Neuronal stem cell (in vitro differentiated cells): Measurements from ENCODE around the gene CETP.

ENCODE experiments used
- DNase-seq: peaks from one replicate; pipeline ENCODE4 v3.0.0-alpha.2; 2013; ENCODE audit warnings: low spot score
- H2AFZ ChIP-seq: one replicate; pipeline ENCODE4 v1.6.1; 2013; ENCODE audit warnings: mild to moderate bottlenecking, low read length, inconsistent platforms
- H2AK5ac ChIP-seq: 2 replicates; pipeline ENCODE4 v1.6.1; 2013; ENCODE audit warnings: low read depth, mild to moderate bottlenecking, inconsistent platforms, low read length, moderate library complexity, mixed read lengths
- H2BK120ac ChIP-seq: 2 replicates; pipeline ENCODE4 v1.6.1; 2013; ENCODE audit warnings: low read depth, mild to moderate bottlenecking, inconsistent platforms, low read length, moderate library complexity, mixed read lengths
- H2BK12ac ChIP-seq: one replicate; pipeline ENCODE4 v1.6.1; 2013; ENCODE audit warnings: low read length, inconsistent platforms
- H2BK15ac ChIP-seq: 2 replicates; pipeline ENCODE4 v1.6.1; 2013; ENCODE audit warnings: mild to moderate bottlenecking, low read length, inconsistent platforms, mixed read lengths
- H2BK5ac ChIP-seq: one replicate; pipeline ENCODE4 v1.6.1; 2013; ENCODE audit warnings: inconsistent platforms, mild to moderate bottlenecking, low read length, moderate library complexity
- H3K14ac ChIP-seq: one replicate; pipeline ENCODE4 v1.6.1; 2013; ENCODE audit warnings: low read length, inconsistent platforms
- H3K18ac ChIP-seq: 2 replicates; pipeline ENCODE4 v1.6.1; 2013; ENCODE audit warnings: low read length, inconsistent platforms
- H3K23ac ChIP-seq: 2 replicates; pipeline ENCODE4 v1.6.1; 2013; ENCODE audit warnings: low read depth, mild to moderate bottlenecking, mixed read lengths, low read length, inconsistent platforms; ENCODE audit not compliant: poor library complexity
- H3K27ac ChIP-seq: replicated peaks from 3 replicates; pipeline ENCODE4 v1.5.1; 2013; ENCODE audit warnings: low read length, inconsistent platforms
- H3K27me3 ChIP-seq, 3 experiments: 2 replicates each; pipeline ENCODE4 v1.6.1; 2013; ENCODE audit warnings: low read length in 3 of 3, mild to moderate bottlenecking in 2 of 3, inconsistent platforms in 1 of 3, low read depth in 1 of 3, mixed read lengths in 1 of 3, moderate library complexity in 1 of 3; ENCODE audit not compliant: control insufficient read depth in 3 of 3, insufficient read depth in 3 of 3
- H3K36me3 ChIP-seq, 2 donors: replicated peaks in 1 of 2; 2 replicates each; pipeline ENCODE4 v1.6.1; 2013; ENCODE audit warnings: low read length in 2 of 2; ENCODE audit not compliant: control insufficient read depth in 2 of 2, insufficient read depth in 2 of 2
- H3K4ac ChIP-seq: 2 replicates; pipeline ENCODE4 v1.6.1; 2013; ENCODE audit warnings: inconsistent platforms, mild to moderate bottlenecking, low read length, moderate library complexity
- H3K4me1 ChIP-seq, 2 donors: 1 replicate in 1 of 2; 2 replicates in 1 of 2; pipeline ENCODE4 v1.6.1; 2013; ENCODE audit warnings: low read length in 2 of 2, low read depth in 1 of 2; ENCODE audit not compliant: control insufficient read depth in 2 of 2, insufficient read depth in 1 of 2
- H3K4me2 ChIP-seq: one replicate; pipeline ENCODE4 v1.6.1; 2013; ENCODE audit warnings: mild to moderate bottlenecking, low read length, inconsistent platforms; ENCODE audit not compliant: insufficient read depth, poor library complexity, severe bottlenecking
- H3K4me3 ChIP-seq, 2 donors: 2 replicates each; pipeline ENCODE4 v1.5.1; 2013; ENCODE audit warnings: low read length in 2 of 2, mild to moderate bottlenecking in 2 of 2, inconsistent platforms in 1 of 2, moderate library complexity in 1 of 2
- H3K79me1 ChIP-seq: one replicate; pipeline ENCODE4 v1.6.1; 2013; ENCODE audit warnings: low read depth, mild to moderate bottlenecking, inconsistent platforms, low read length, moderate library complexity
- H3K9ac ChIP-seq: one replicate; pipeline ENCODE4 v1.6.1; 2013; ENCODE audit warnings: mild to moderate bottlenecking, low read depth, low read length, inconsistent platforms; ENCODE audit not compliant: poor library complexity
- H3K9me3 ChIP-seq, 2 donors: replicated peaks in 1 of 2; 2 replicates each; pipeline versions ENCODE3 to v1.6.1; 2013; ENCODE audit warnings: low read length in 2 of 2, mild to moderate bottlenecking in 2 of 2, inconsistent platforms in 1 of 2, low read depth in 1 of 2, mixed read lengths in 1 of 2, moderate library complexity in 1 of 2; ENCODE audit not compliant: control insufficient read depth in 2 of 2, insufficient read depth in 1 of 2
- H4K8ac ChIP-seq: one replicate; pipeline ENCODE4 v1.6.1; 2013; ENCODE audit warnings: low read depth, mild to moderate bottlenecking, inconsistent platforms, low read length, moderate library complexity
- H4K91ac ChIP-seq: one replicate; pipeline ENCODE4 v1.6.1; 2013; ENCODE audit warnings: low read length, low read depth, mild to moderate bottlenecking, inconsistent platforms; ENCODE audit not compliant: poor library complexity
- WGBS, 2 donors: extraction: QIAGEN DNeasy Blood & Tissue Kit; methylation state at CpG; one replicate each; pipeline ENCODE4 v1.1.7; 2013; ENCODE audit warnings: missing lambda C conversion rate in 2 of 2, mixed read lengths in 1 of 2; ENCODE audit not compliant: insufficient read length in 2 of 2, insufficient replicate concordance in 1 of 2; ENCODE audit errors: extremely low coverage in 2 of 2; 5-methylcytosine and 5-hydroxymethylcytosine counted together

Gene CETP

DNA sequence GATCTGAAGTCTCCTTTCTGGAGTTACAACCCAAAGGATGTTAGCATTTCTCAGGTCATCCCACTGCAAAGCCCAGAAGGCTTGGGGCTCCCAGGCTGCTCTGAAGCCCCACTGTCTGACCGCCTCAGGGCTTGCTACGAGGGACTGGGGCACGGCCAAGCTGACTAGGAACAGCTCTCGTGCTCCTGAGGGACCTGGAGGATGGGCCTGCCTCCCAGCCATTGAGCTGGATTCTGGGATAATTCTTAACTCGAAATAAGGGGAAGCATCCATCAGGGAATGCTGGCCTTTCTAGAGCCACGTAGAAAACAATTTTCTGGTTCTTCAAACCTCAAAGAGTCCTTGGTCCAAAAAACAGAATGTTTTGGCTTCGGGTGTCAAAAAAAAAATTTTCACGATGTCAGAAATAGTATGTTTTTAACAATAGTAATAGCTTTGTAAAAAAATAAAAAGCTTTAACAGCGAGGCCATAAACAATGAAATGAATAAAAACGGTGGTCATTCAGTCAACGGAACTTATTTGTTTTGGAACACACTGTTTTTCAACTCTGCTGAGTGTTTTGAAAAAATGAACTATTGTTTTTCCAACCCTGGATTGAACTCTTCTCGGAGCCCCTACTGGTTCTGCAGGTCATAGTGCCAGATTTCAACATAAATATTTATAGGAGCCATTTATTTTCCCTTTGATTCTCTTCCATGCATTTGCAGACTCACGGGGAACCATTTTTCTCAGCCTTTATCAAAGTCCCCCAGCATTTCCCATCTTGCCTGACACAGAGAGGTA lies 46.2 kb upstream of the CETP start:
- whole genome bisulfite sequencing, 2 donors: no CpG with 5 or more reads among the region's 13 CpGs
- Histone ChIP-seq H3K14ac (no peak overlapping the region), H2BK15ac (no peak overlapping the region), H2BK12ac (no peak overlapping the region), H3K36me3 (no peaks in the 10 kb centered on the region), H3K4me1 (peaks cover 12 to 19% of the 10 kb centered on the region in 2 donors), H3K4me2 (no peak overlapping the region), H3K9me3 (no peaks in the 10 kb centered on the region), H3K4ac (no peak overlapping the region), H3K27me3 (peaks cover 0 to 28% (median 0%) of the 10 kb centered on the region in 3 experiments), H4K91ac (no peak overlapping the region), H3K9ac (no peak overlapping the region), H3K79me1 (no peaks in the 10 kb centered on the region), H4K8ac (no peak overlapping the region), H3K27ac (no peak overlapping the region), H2BK5ac (no peak overlapping the region), H2BK120ac (no peak overlapping the region), H2AK5ac (no peak overlapping the region), H3K23ac (no peak overlapping the region), H3K18ac (no peak overlapping the region), H2AFZ (no peak overlapping the region), H3K4me3 (no peak overlapping the region)
- no peak for DNase-seq

DNA sequence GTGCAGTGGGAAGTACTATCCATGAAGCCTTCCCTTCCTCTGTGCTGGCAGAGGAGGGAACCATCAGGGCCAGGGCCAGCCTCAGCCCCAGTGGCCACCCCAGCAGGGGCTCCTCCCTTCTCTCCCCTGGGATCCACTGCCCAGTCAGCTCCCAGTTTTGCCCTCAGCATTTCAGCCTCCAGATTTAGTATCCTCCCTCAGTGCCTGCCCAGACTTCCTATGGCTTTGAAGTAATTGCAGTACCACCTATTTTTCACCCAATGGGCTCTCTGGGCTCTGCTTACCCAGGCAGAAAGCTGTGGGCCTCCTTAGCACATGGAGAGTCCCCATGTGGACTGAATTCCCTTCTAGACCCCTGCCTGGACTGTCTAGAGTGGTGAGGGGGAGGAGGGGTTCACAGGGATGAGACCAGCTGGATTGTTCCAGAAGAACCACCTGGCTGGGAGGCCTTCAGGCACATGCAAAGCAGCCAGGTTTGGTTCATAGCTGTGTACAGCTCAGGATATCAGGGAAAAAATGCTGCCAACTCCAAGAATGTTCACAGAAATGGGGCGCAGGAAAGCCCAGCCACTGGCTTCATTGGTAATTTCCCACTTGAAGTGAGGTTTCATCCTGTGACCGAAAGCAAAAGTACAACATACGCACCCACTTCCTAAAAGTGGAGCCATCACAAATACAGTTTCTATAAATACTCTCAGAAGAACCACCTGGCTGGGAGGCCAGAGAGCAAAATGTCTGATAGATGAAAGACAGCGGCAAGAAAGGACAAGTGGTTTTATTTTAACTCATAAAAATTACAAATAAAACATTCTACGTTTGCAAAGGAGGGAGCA lies 45.0 kb upstream of the CETP start:
- Histone ChIP-seq H2BK5ac (no peak overlapping the region), H2AFZ (no peak overlapping the region), H3K18ac (no peak overlapping the region), H3K4me3 (no peak overlapping the region), H2BK15ac (no peak overlapping the region), H3K4me1 (peaks cover 11 to 17% of the 10 kb centered on the region in 2 donors), H3K79me1 (no peaks in the 10 kb centered on the region), H3K23ac (no peak overlapping the region), H3K36me3 (no peaks in the 10 kb centered on the region), H3K4ac (no peak overlapping the region), H2BK120ac (no peak overlapping the region), H2AK5ac (no peak overlapping the region), H3K9me3 (no peaks in the 10 kb centered on the region), H2BK12ac (no peak overlapping the region), H3K4me2 (no peak overlapping the region), H3K9ac (no peak overlapping the region), H3K14ac (no peak overlapping the region), H3K27ac (no peak overlapping the region), H4K91ac (no peak overlapping the region), H4K8ac (no peak overlapping the region), H3K27me3 (peaks cover 0 to 30% (median 0%) of the 10 kb centered on the region in 3 experiments)
- no peak for DNase-seq
- WGBS, 2 donors: no CpG with 5 or more reads among the region's 5 CpGs

GRCh38 chr16:56918467-56919012 lies 43.2 kb upstream of the CETP start:
- Histone ChIP-seq H4K91ac (no peak overlapping the region), H3K36me3 (no peaks in the 10 kb centered on the region), H2BK5ac (no peak overlapping the region), H2BK120ac (no peak overlapping the region), H3K4ac (no peak overlapping the region), H3K9ac (no peak overlapping the region), H3K4me1 (peaks cover 0 to 7% of the 10 kb centered on the region in 2 donors), H2BK15ac (no peak overlapping the region), H3K27ac (no peak overlapping the region), H2AFZ (no peak overlapping the region), H3K79me1 (no peaks in the 10 kb centered on the region), H3K4me2 (no peak overlapping the region), H3K27me3 (peaks cover 0 to 30% (median 0%) of the 10 kb centered on the region in 3 experiments), H3K9me3 (no peaks in the 10 kb centered on the region), H2BK12ac (no peak overlapping the region), H3K18ac (no peak overlapping the region), H2AK5ac (no peak overlapping the region), H3K14ac (no peak overlapping the region), H4K8ac (no peak overlapping the region), H3K23ac (no peak overlapping the region), H3K4me3 (no peak overlapping the region)
- WGBS, 2 donors: no CpG with 5 or more reads among the region's 12 CpGs
- no peak for DNase-seq
